AG10803 (cell line): Measurements from ENCODE around the gene DCAF12L2.

Experiments used
- DNase-seq: peaks from one replicate; pipeline ENCODE4 v3.0.0; 2010; ENCODE audit warnings: low read depth
- H3K4me3 ChIP-seq: 2 replicates; pipeline ENCODE4 v1.5.1; 2011; ENCODE audit warnings: mild to moderate bottlenecking, low read length, control low read depth
- CTCF ChIP-seq: conservative IDR thresholded peaks from 2 replicates; pipeline ENCODE4 v1.5.1; 2011; ENCODE audit warnings: mild to moderate bottlenecking, low read length, control low read depth, inconsistent platforms

The DCAF12L2 gene

GRCh38 chrX:126164226-126164625 lies 1.9 kb downstream of the DCAF12L2 start:
- no peak for DNase-seq
- no peak overlapping the region for H3K4me3 ChIP-seq
- no peak for TF ChIP-seq CTCF

GRCh38 chrX:126141014-126141413 lies 25.1 kb downstream of the DCAF12L2 start:
- no peak for TF ChIP-seq CTCF
- H3K4me3 ChIP-seq, result no peak overlapping the region
- no peak for DNase-seq

- DNase-seq, result no peak
- TF ChIP-seq CTCF, result no peak
- no peak overlapping the region for H3K4me3 ChIP-seq
Observed at GRCh38 chrX:126137899-126138298, 28.2 kb downstream of the DCAF12L2 start.

GRCh38 chrX:126124721-126125120 lies 41.4 kb downstream of the DCAF12L2 start:
- no peak for DNase-seq
- H3K4me3 ChIP-seq, result no peak overlapping the region
- TF ChIP-seq CTCF, result no peak
